Cerebellar cortex (tissue), 1 donor: ENCODE measurements around the gene INPP1.

ENCODE experiments used
- DNase-seq: peaks from one replicate; pipeline ENCODE4 v3.0.0-alpha.2; 2015; ENCODE audit warnings: low spot score

INPP1 gene

GRCh38 chr2:190408538-190409271 lies 65.3 kb downstream of the INPP1 start:
- DNase-seq: peak; percentile 46

GRCh38 chr2:190409616-190410015 lies 66.2 kb downstream of the INPP1 start:
- DNase-seq: peak; percentile 54

- peak; percentile 79 for DNase-seq
These were observed 66.8 kb downstream of the INPP1 start for GRCh38 chr2:190410166-190410565.

GRCh38 chr2:190412966-190413365 lies 69.6 kb downstream of the INPP1 start:
- DNase-seq: no peak

GRCh38 chr2:190413421-190413820 lies 70.0 kb downstream of the INPP1 start:
- peak; percentile 30 for DNase-seq

- no peak for DNase-seq
These were observed 71.9 kb downstream of the INPP1 start for GRCh38 chr2:190415251-190415650.

GRCh38 chr2:190415794-190416775 lies 72.7 kb downstream of the INPP1 start:
- DNase-seq: no peak

- peak; percentile 53 for DNase-seq
These were observed 73.9 kb downstream of the INPP1 start for GRCh38 chr2:190417045-190417842.

- DNase-seq: no peak
These were observed 75.3 kb downstream of the INPP1 start for GRCh38 chr2:190418727-190419126.

GRCh38 chr2:190420801-190421200 lies 77.4 kb downstream of the INPP1 start:
- no peak for DNase-seq
